Measurements from ENCODE around the gene RANBP6.
"Not testable (repeated sequence)": the region's sequence is repeated elsewhere in the genome, so short reads cannot be mapped to it uniquely, and the experiment has no call there.

The RANBP6 gene

DNA sequence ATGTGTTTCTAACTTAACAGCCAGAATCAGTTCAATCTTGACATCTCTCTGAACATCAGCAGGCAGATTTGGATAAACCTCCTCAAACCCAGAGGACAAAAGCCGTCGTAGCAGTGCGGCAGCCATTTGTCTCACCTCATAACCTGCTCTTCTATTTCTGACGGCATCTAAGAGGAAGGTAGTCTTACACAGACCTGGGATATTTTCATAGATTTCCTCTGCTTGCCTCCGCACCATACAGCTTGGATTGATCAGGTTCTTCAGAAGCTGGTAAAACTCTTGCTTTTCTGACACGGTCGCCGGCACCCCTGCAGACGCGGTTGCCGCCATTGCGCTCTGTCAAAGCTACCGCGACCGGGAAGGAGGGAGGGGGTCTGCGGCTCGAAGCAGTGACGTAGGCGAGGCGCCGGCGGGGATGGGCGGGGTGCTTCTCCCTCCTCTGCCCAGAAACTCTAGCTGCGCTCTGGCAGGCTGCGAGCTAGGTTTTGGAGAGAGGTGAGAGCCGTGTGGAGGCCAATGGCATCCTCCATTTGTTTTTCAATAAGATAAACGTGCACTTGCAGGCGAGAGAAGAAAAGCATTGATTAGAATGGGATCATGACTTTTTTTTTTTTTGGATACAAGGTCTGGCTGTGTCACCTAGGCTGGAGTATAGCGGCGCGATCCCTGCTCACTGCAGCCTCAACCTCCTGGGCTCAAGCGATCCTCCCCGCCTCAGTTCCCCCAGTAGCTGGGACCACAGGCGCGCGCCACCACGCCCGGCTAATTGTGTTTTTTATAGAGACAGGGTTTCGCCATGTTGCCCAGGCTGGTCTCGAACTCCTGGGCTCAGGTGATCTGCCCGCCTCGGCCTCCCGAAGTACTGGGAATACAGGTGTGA lies at the start of gene RANBP6:
Gene RANBP6 (minus strand): TSS at position 347 of the 880 bp plus-strand sequence. CDS start 17 bp downstream, at position 330.
- peak; percentile 76 for DNase-seq

DNA sequence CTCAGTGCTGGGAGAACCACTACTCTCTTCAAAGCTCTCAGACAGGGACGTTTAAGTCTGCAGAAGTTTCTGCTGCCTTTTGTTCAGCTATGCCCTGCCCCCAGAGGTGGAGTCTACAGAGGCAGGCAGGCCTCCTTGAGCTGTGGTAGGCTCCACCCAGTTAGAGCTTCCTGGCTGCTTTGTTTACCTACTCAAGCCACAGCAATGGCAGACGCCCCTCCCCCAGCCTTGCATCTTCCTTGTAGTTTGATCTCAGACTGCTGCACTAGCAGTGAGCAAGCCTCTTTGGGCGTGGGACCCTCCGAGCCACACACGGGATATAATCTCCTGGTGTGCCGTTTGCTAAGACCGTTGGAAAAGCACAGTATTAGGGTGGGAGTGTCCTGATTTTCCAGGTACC lies 47.7 kb upstream of the RANBP6 start:
- DNase-seq = not testable (repeated sequence)

DNA sequence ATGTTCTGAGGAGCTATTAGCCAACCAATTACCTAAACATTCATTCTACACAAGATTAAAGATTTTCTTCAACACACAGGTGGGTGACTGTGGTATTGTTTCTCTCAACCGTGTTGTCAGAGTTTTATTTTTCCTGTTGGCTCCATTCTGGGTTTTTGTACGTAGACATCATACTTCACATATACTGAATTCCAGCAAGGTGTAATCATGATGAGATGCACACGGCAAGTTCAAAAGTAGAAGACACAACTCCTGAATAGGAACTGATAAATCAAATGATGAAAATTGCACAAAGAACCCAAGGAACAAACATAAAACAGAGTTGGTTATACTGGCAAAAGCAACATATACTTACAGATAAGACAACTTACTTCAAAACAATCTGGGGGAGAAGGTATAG lies 40.2 kb upstream of the RANBP6 start:
- no peak for DNase-seq

GRCh38 chr9:6055216-6055615 lies 39.8 kb upstream of the RANBP6 start:
- peak; percentile 93 for DNase-seq

DNA sequence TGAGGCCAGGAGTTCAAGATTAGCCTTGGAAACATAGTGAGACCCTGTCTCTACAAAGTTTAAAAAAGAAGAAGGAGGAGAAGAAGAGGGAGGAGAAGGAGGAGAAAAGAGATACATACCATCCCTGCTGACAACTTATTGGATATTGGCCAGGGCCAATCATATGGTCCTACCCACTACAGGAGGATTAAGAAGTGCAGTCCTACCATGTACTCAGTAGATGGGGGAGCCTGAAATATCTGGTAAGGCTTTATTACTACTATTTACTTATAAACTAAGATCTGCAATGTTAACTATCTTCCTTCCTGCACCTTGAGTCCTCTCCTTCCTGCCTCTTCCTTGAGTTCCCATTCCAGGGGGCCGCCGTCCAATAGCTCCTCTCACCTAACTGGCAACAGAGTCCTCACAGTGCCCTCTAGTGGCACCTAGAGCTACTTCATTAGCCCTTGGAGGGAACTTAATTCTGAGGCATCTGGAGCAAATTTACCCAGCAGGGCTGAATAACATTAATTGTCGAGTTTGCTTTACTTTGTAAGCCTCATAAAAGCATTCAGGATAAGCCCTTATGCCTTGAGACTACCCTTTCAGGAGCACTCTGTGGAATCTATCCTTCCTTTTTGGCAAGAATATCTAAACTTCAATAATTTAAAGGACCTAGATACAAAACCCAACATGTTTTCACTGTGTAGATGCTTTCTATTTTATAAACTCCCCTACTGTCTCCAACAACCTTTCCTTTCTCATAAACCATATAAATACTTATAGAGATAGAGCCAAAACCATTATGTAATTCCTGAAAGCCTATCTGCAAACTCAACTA lies 39.1 kb upstream of the RANBP6 start:
- DNase-seq = peak; percentile 51

- no peak for DNase-seq
These were observed 37.0 kb upstream of the RANBP6 start for GRCh38 chr9:6052293-6052919.

DNA sequence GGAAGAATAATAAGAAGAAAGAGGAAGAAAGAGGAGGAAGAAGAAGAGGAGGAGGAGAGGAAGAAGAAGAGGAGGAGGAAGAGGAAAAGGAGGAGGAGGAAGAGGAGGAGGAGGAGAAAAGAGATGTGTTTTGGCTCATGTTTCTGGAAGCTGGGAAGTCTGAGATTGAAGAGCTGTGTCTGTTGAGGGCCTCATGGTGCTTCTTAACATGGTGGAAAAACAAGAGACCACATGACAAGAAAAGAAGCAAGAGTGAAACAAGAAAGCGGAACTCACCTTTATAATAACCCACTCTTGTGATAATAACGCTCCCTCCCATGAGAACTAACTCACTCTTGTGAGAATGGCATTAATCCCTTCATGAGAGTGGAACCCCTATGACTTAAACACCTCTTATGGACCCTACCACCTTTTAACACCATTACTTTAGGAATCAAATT lies 36.1 kb upstream of the RANBP6 start:
- DNase-seq = no peak

DNA sequence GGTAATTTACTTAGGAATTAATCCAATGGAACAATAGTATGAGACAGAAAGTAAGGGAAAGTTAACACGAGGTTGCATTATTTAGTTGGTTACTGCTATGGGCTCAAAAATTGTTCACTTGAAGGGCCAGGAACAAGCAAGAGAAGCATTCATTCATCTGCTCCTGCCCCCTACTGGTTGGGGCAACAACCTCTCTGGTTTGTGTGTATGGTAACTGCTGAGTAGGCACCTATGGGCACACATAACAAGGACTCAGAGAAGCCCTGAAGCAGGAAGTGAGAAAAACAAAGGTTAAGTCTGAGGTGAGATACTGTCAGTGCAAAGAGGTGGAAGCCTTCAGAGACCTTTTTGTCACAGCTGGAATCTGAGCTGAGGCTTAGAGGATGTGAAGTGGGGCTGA lies 34.4 kb upstream of the RANBP6 start:
- DNase-seq = peak; percentile 29

- DNase-seq = no peak
These were observed 32.6 kb upstream of the RANBP6 start for GRCh38 chr9:6048039-6048438.

GRCh38 chr9:6047020-6047419 lies 31.6 kb upstream of the RANBP6 start:
- no peak for DNase-seq

DNA sequence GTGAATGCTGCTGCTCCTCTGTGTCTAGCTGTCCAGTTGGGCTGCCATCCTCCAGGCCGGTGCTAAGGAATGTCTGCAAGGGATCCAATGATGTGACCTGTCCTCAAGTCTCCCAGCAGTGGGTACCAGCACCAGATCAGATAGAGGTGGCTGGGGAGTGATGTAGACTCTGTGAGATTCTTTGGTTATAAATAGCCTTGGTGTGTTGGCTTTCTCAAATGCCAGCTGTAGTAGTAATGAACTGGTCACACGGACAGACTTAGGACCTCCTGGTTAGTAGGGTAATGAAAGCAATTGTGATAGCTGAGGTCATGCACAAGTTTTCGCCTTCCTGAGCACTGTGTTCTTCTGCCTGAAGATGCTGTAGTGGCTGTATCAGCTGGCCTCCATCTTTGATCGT lies 29.9 kb upstream of the RANBP6 start:
- no peak for DNase-seq

GRCh38 chr9:6040077-6040476 lies 24.7 kb upstream of the RANBP6 start:
- peak; percentile 39 for DNase-seq

DNA sequence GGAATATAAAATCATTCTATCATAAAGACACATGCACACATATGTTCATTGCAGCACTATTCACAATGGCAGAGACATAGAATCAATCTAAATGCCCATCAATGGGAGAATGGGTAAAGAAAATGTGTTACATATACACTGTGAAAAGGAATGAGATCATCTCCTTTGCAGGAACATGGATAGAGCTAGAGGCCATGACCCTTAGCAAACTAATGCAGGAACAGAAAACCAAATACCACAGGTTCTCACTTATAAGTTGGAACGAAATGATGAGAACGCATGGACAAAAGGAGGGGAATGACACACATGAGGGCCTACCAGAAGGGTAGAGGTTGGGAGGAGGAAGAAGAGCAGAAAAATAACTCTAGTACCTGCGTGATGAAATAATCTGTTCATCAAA lies 21.0 kb upstream of the RANBP6 start:
- no peak for DNase-seq

- no peak for DNase-seq
These were observed 19.5 kb upstream of the RANBP6 start for GRCh38 chr9:6034954-6035353.

DNA sequence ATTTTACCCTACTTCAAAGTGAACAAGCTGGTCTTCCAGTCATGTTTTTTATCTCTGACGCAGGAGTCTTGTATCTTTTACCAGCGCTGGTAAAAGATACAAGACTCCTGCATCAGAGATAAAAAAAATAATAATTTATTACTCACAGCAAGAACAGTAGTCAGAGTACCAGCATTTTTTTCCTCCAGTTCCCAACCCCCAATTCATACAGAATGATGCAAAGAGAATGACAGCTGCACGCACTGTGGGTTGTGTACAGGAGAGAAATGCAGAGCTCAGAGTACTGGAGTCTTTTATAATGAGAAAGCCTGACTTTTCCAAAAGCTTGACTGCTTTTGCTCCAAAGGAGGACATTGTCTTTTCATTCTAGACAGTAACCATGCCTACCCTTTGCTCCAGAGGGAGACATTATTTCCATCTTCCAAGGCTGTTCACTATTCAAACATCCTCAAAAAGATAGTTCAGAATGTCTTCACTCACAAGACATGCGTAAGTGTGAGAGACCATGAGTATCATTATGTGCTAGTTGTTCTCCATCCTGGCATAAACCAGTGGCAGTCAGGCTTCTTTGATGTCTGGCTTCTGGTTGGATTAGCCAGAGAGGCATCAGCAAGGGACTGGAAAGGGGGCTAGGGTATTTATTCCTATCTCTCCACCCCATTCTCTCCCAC lies 14.3 kb upstream of the RANBP6 start:
- no peak for DNase-seq

GRCh38 chr9:6024035-6024554 lies 8.7 kb upstream of the RANBP6 start:
- peak; percentile 11 for DNase-seq

DNA sequence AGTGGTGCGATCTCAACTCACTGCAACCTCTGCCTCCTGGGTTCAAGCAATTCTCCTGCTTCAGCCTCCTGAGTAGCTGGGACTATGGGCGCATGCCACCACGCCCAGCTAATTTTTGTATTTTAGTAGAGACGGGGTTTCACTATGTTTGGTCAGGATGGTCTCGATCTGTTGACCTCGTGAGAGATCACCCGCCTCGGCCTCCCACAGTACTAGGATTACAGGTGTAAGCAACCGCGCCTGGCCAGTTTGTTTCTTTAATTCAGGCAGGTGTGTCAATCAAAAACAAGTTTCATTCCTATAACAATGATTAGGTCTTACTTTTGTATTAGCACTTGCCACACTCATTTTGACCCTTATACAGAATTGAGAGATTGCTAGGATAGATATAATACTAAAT lies 1.6 kb upstream of the RANBP6 start:
- not testable (repeated sequence) for DNase-seq

DNA sequence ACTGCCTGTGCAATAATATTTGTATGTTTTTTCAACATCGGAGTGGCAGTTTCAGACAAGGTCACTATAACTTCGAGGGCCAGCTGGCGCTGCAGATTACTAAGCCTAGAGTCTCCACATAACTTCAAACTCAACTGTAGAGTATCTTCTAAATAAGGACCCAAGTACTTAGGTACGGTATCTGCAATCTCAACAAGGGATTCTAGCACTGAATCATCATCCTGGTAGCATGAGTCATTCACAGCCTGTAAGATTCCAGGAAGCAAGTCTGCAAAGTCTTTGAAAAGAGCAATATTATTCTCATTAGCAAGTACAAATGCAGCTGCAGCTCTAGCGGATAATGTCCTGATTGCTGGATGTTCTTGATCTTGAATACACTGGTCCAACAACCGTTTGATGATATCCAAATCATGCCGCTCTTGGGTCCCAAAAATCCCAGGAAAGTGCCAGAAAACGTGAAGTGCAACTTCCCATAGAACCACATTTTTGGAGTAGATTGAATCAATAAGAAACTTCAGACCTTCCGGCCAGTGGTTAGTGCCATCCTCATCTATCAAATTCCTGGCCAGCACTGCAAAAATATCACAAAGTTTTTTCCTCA lies 654 bp downstream of the RANBP6 start:
- peak; percentile 19 for DNase-seq

DNA sequence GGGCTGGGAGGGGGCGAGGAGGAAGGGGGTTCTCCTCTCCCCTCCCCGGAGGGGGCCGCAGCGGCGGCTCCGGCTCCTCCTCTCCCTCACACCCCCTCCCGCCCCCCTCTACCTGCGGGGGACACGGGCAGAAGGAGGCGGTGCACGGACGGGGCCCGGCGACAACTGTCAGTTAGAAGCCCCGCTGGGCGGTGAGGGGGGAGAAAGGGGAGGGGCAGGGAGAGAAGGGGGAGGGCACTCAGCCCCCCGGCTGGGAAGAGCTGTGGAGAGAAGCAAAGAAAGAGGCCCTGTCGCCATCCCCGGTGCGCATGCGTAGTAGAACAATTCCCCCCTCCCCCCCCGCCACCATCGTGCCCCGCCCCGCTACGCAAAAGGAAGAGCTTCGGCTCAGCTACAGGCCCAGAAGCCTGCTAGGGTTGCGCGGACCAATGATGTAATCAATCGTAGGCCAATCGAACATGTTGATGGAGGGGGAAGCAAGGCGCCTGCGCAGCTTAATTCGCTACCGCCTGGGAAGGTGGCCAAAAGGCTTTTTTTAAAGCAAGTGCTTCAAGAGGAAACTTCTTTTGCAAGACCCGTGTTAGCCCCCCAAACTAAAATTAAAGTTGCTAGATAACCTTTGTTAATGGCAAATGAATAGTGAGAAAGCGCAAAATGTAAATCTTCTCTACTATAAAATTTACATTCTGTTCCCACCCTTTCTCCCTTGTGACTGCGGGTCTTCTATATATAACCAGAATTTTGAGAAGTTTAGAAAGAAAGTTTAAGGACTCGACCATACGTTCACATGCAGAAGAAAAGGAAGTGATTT lies 7.0 kb downstream of the RANBP6 start:
- peak; percentile 97 for DNase-seq

DNA sequence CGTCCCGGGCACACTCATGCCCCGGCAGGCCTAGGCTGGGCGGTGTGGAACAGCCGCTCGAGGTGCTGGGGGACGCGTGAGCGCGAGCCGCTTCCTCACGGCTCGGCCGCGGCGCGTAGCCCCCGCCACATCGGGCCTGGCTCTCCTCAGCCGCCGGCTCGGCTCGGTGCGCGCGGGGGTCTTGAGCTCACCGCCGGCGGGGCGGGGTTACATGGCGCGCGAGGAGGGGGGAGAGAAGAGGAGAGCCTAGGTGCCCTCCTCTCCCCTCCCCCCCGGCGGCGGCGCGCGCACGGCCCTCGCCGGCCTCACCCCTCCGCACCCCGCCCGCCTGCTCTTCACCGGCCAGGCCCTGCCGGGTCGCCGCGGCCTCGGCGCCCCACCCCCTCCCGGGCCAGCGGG lies 7.7 kb downstream of the RANBP6 start:
- peak; percentile 33 for DNase-seq

- peak; percentile 82 for DNase-seq
These were observed 8.2 kb downstream of the RANBP6 start for GRCh38 chr9:6007058-6007769.
